GM06990 (cell line): Measurements from ENCODE around the gene OR2V1.
"Not testable (repeated sequence)": the region's sequence is repeated elsewhere in the genome, so short reads cannot be mapped to it uniquely, and the experiment has no call there.

Experiments used
- DNase-seq: peaks from one replicate; pipeline ENCODE4 v3.0.0-alpha.2; 2011; ENCODE audit not compliant: insufficient read length; ENCODE audit errors: extremely low read depth
- H3K27me3 ChIP-seq: replicated peaks from 2 replicates; pipeline ENCODE4 v1.6.0; 2011; ENCODE audit warnings: low read length; ENCODE audit not compliant: control insufficient read depth, insufficient read depth
- H3K36me3 ChIP-seq: 2 replicates; pipeline ENCODE4 v1.5.1; 2011; ENCODE audit warnings: low read length; ENCODE audit not compliant: control insufficient read depth, insufficient read depth
- H3K4me3 ChIP-seq: replicated peaks from 2 replicates; pipeline ENCODE4 v1.5.1; 2011; ENCODE audit warnings: low read depth, mild to moderate bottlenecking, control low read depth, low read length
- TF ChIP-seq, protein P1 (sequence below): IDR thresholded peaks from 2 replicates; pipeline ENCODE4 v1.5.1; 2011; ENCODE audit warnings: low read length, control low read depth, mild to moderate bottlenecking, inconsistent platforms; ENCODE audit not compliant: insufficient read depth, poor library complexity, severe bottlenecking

OR2V1 gene

DNA sequence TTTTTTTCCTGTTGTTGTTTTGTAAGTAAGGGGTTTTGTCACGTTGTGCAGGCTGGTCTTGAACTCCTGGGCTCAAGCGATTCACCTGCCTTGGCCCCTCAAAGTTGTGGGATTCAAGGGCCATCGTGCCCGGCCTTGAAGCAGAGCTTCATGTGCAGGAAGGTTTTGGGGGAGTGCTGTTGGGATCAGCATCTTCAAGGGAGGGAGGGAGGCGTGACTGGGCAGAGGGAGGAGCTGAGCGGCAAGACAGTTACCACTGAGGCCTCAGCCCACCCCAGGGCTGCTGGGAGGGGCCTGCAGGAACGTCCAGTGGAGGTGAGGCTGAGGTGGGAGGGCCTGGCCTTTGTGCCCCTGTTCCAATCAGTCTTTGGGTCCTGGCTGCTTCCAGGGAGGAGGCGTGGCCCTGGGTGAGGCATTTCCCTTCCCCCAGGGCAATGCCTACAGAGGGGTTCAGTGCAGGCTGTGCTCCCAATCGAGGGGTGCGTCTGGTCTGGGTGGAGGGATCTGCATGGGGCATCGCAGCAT is 21.4 kb downstream of the OR2V1 start:
- TF ChIP-seq, protein P1, sequence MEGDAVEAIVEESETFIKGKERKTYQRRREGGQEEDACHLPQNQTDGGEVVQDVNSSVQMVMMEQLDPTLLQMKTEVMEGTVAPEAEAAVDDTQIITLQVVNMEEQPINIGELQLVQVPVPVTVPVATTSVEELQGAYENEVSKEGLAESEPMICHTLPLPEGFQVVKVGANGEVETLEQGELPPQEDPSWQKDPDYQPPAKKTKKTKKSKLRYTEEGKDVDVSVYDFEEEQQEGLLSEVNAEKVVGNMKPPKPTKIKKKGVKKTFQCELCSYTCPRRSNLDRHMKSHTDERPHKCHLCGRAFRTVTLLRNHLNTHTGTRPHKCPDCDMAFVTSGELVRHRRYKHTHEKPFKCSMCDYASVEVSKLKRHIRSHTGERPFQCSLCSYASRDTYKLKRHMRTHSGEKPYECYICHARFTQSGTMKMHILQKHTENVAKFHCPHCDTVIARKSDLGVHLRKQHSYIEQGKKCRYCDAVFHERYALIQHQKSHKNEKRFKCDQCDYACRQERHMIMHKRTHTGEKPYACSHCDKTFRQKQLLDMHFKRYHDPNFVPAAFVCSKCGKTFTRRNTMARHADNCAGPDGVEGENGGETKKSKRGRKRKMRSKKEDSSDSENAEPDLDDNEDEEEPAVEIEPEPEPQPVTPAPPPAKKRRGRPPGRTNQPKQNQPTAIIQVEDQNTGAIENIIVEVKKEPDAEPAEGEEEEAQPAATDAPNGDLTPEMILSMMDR, result no peak
- no peak overlapping the region for H3K4me3 ChIP-seq
- no peaks in the 10 kb centered on the region; the same call in 1 of the 2 replicates for H3K27me3 ChIP-seq
- no peak for DNase-seq
- no peaks in the 10 kb centered on the region for H3K36me3 ChIP-seq

DNA sequence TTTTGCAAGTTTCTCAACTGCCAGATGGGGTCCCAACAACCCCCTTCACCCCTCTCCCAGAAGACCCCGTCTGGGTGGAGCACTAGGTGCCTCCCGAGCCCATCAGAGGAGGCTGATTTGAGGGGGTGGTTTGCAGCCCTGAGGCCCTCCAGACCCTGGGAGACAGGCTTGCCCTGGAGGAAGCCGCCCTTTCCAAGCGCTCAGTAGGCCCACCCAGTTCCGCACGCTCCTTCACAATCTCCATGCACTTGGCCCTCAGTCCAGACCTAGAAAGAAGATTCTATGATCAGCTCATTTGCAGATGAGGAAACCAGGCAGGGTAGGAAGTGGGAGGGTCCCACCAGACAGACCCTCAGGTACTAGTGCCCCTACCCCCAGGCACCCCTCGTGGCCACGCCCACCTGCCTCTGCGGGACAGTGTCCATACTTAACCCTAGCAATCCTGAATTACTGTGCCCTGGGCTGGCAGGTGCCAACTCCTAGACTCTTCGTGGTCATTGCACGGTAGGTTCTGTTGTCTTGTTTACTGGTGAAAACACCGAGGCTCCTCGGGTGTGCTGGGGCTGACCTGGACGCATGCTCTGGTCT is 22.3 kb downstream of the OR2V1 start:
- TF ChIP-seq, protein P1, result no peak
- Histone ChIP-seq H3K36me3 (no peaks in the 10 kb centered on the region), H3K27me3 (no peaks in the 10 kb centered on the region), H3K4me3 (no peak overlapping the region)
- DNase-seq, result no peak

DNA sequence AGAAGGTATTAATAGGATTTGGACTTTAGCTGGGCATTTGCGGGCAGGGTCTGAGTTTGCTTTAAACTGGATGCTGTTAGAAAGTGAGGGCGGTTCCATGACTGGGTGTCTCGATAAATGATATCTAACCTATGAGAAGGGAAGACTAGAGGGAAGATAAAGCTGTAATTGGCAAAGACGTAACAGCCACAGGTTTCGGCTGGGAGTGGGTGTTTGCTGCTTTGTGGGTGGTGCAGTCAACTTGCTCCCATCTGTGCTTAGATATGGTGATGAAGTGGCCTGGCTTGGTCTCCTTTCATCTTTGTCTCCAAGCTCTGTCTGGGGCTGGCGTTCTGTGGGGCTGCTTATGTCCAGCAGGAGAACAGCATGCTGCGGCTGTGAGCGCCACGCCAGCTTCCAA is 23.3 kb downstream of the OR2V1 start:
- TF ChIP-seq, protein P1, result no peak
- no peak for DNase-seq
- H3K4me3 ChIP-seq, result no peak overlapping the region
- H3K36me3 ChIP-seq, result no peaks in the 10 kb centered on the region
- H3K27me3 ChIP-seq, result no peaks in the 10 kb centered on the region

DNA sequence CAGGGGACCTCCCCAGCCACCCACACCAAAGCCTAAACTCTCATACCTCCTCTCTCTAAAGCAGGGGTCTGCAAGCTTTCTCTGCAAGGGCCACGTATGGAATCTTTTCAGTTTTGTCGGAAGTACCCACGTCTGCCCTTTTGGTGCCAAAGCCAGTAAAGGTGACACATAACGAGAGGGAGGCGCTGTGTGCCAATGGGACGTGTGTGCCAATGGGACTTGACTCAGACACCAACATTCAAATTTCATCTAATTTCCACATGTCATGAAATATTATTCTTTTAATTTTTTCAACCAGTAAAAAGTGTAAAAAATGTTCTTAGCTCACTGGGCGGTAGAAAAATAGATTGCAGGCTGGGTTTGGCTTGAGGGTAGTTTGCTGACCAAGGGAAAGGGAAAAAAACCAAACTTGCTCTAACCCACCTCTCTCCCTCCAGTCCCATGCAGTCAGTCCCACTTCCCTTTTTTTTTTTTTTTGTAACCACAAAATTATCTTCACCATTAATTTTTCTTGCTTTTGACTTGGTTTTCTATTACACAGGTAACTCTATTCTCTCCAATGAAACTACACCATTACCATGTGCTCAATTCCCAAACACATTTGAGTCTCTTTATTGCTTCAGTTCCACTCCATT is 25.5 kb downstream of the OR2V1 start:
- TF ChIP-seq, protein P1, result no peak
- H3K27me3 ChIP-seq, result no peaks in the 10 kb centered on the region
- DNase-seq, result no peak
- no peak overlapping the region for H3K4me3 ChIP-seq
- no peaks in the 10 kb centered on the region for H3K36me3 ChIP-seq

DNA sequence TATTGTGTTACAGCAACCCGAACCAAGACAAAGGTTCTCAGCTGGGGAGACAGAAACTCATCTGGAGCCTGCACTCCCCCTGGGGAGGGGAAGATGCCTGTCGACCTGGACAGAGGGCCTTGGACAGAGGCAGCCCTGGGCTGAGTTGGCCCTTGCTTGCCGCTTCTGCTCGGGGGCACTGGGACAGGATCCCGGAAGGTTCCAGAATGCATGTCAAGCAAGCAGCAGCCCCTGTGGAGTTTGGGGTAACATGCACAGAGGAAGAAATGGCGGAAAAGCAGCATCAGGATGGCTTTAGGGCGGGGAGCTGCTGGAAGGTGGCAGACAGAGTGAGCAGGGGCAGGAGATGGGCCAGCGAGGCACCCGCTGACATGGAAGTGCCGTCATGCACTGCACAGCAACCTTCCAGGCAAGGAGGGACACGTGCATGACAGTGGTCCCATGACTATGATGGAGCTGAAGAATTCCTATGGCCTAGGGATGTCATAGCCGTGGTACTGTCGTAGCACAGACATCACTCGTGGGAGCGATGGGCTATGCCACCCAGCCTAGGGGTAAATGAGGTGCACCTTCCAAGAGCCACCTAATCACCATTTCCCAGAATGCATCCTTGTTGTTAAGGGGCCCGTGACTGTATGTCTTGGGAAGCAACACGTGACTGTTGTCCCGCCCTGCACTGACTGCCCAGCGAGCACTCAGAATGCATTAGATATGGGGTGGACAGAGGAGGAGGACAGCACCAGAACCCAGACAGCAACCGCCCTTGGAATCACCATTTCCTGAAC is 26.2 kb downstream of the OR2V1 start:
- H3K27me3 ChIP-seq, H3K36me3 ChIP-seq, H3K4me3 ChIP-seq, DNase-seq: not testable (repeated sequence)

DNA sequence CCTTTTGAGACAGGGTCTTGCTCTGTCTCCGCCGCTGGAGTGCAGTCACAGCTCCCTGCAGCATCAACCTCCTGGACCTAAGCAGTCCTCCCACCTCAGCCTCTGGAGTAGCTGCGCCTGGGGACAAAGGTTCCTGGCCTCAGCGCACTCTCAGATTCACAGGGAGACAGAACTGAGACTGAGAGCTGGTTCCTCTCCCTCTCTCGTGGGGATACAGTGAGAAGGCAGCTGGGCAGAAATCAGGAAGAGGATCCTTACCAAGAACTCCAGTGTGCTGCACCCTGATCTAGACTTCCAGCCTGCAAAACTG is 26.8 kb downstream of the OR2V1 start:
- H3K4me3 ChIP-seq, DNase-seq, H3K36me3 ChIP-seq, H3K27me3 ChIP-seq: not testable (repeated sequence)

DNA sequence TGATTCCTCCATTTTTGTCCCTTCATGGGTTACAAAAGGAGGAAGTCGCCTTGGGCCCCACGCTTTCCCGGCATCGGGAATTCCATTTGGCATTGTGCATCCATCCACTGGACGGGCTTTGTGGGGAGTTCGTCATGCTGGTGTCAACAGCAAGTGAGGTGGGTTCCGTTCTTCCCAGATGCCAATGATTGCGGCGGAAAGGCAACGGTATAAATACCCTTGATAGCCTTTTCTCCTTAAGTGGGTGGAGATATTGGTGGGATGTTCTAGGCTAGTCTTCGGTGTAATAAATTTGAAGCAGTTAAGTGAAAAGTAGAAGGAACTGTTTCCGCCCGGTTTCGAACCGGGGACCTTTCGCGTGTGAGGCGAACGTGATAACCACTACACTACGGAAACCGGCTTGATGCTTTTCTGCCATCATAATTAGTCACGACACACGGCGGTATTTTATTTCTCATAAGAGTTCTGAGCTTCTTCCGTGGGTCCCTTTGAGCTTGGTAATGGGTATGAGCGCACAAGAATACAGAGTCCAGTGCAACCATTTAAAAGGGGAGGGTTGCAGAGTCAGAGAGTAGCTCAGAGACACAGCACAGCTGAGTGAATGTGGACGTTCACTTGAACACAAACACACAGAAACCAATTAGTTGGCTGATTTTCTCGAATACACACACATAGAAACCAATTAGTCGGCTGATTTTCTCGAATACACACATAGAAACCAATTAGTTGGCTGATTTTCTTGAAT is 28.9 kb downstream of the OR2V1 start:
- H3K36me3 ChIP-seq, DNase-seq, H3K27me3 ChIP-seq, H3K4me3 ChIP-seq: not testable (repeated sequence)

DNA sequence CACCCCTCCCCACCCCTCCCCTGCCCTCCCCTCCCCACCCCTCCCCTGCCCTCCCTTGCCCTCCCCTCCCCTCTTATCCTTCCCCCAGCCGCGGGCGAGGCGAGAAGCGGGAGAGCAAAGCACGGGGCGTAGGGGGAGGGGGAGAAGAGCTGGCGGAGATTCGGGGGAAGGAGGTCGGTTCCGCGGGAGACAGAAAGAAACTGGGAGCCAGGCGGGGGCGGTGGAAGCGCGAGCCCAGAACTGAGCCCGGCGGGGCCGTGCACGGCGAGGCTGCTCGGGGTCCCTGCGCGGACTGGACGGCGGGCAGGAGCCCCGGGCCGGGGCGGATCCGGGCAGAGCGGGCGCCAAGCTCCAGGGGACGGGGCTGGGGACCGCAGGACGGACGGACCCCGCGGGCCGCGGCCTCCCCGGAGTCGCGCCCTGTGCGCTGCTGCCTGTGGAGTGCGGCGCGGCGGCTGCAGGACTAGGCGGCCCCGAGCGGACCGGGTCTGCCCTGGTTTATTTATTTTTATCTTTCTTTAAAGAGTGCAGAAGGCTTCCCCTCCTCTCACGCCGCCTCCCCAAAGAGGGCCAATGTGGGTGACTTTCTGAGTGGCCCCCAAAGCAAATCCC is 29.8 kb downstream of the OR2V1 start:
- not testable (repeated sequence) for H3K36me3 ChIP-seq, DNase-seq, H3K27me3 ChIP-seq, H3K4me3 ChIP-seq
